Skeletal muscle satellite cell (primary cell): ENCODE data around the gene RBBP6.
A peak's percentile ranks its signal among the peaks of the same experiment; 100 is the strongest.

ENCODE experiments used
- H3K27me3 ChIP-seq: 2 replicates; pipeline ENCODE4 v1.7.0; 2013; ENCODE audit warnings: low read length; ENCODE audit not compliant: control insufficient read depth, insufficient read depth
- H3K36me3 ChIP-seq: 2 replicates; pipeline ENCODE4 v1.7.0; 2013; ENCODE audit warnings: mild to moderate bottlenecking, control low read depth, low read length; ENCODE audit not compliant: insufficient read depth
- H3K4me1 ChIP-seq: 2 replicates; pipeline ENCODE4 v1.7.0; 2013; ENCODE audit warnings: low read length; ENCODE audit not compliant: control insufficient read depth, insufficient read depth
- H3K4me2 ChIP-seq: 2 replicates; pipeline ENCODE4 v1.7.0; 2013; ENCODE audit warnings: mild to moderate bottlenecking, low read length
- H3K4me3 ChIP-seq: 2 replicates; pipeline ENCODE4 v1.7.0; 2013; ENCODE audit warnings: low read length
- H3K9ac ChIP-seq: 2 replicates; pipeline ENCODE4 v1.7.0; 2013; ENCODE audit warnings: mild to moderate bottlenecking, low read depth, low read length, moderate library complexity
- H3K9me3 ChIP-seq: replicated peaks from 2 replicates; pipeline ENCODE4 v1.7.0; 2013; ENCODE audit warnings: mild to moderate bottlenecking, control low read depth, low read length

Gene RBBP6

DNA sequence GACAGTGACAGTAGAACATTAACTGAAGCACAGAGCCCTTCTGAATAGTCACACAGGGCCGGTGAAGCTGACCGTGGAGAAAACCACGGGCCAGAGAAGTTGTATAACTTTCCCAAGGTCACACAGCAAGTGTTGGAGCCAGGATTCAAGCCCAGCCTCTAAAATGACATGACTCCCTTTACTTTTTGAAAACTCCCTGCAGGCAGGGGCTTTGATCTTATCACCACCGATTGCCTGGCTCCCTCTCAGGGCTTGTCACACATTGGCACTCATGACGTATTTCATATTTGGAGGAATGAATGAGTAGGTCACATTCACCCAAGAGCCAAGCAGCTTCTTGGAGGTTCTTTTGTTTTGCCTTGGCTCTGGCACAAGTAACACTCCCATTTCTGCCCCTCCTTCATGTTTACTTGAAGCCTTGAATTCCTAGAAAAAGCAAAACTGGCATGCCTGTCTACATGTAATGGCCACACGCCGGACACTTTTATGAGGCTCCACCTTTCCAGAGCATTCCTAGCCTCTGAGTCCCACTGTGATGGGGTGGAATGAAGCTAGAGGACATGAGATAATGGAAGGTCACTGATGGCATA lies 13.3 kb upstream of the RBBP6 start:
- H3K9me3 ChIP-seq, result no peaks in the 10 kb centered on the region
- peaks cover 9% of the 10 kb centered on the region for H3K4me1 ChIP-seq
- H3K36me3 ChIP-seq, result no peaks in the 10 kb centered on the region
- no peak overlapping the region for H3K9ac ChIP-seq
- no peak overlapping the region for H3K4me3 ChIP-seq
- no peak overlapping the region for H3K4me2 ChIP-seq
- H3K27me3 ChIP-seq, result peaks cover 11% of the 10 kb centered on the region

GRCh38 chr16:24526701-24527495 lies 12.5 kb upstream of the RBBP6 start:
- peaks cover 9% of the 10 kb centered on the region for H3K4me1 ChIP-seq
- H3K9me3 ChIP-seq, result no peaks in the 10 kb centered on the region
- no peak overlapping the region for H3K4me2 ChIP-seq
- H3K9ac ChIP-seq, result no peak overlapping the region
- no peaks in the 10 kb centered on the region for H3K36me3 ChIP-seq
- no peak overlapping the region for H3K4me3 ChIP-seq
- H3K27me3 ChIP-seq, result peaks cover 11% of the 10 kb centered on the region

GRCh38 chr16:24531166-24531565 lies 8.2 kb upstream of the RBBP6 start:
- Histone ChIP-seq H3K36me3 (no peaks in the 10 kb centered on the region), H3K9ac (no peak overlapping the region), H3K4me3 (no peak overlapping the region), H3K9me3 (no peaks in the 10 kb centered on the region), H3K27me3 (no peaks in the 10 kb centered on the region), H3K4me2 (no peak overlapping the region), H3K4me1 (peaks cover 10% of the 10 kb centered on the region)

DNA sequence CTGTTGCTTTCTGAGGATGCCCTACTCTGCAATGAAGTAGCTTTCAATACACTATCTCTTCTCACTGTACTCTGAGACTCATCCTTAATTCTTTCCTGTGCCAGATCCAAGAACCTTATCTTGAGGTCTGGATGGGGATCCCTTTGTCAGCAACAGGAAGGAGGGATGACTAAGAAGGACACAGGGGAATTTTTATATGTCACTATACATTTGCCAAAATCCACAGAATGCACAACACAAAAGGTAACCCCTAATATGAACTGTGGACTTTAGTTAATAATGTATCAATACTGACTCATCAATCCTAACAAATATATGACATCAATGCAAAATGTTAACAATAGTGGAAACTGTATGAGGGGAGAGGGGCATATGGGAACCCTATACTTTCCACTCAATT lies 4.7 kb upstream of the RBBP6 start:
- H3K4me1 ChIP-seq, result peaks cover 9% of the 10 kb centered on the region
- H3K9ac ChIP-seq, result no peak overlapping the region
- no peak overlapping the region for H3K4me2 ChIP-seq
- H3K9me3 ChIP-seq, result no peaks in the 10 kb centered on the region
- H3K27me3 ChIP-seq, result no peaks in the 10 kb centered on the region
- no peaks in the 10 kb centered on the region for H3K36me3 ChIP-seq
- H3K4me3 ChIP-seq, result no peak overlapping the region

DNA sequence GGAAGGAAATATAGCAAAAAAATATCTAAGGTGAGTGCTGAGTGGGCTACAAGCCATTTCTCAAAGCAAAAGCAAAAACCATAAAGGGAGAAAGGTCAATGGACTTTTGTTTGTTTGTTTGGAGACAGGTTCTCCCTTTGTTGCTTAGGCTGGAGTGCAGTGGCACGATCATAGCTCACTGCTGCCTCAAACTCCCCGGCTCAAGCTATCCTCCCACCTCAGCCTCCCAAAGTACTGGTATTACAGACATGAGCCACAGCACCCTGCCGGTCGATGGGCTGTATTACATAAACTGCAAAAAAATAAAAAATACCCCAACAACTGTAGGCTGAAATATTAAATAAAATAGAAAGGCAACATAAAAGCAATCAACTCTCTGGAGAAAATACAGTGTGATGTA lies 3.5 kb upstream of the RBBP6 start:
- H3K4me1 ChIP-seq, result peaks cover 9% of the 10 kb centered on the region
- H3K4me2 ChIP-seq, result no peak overlapping the region
- H3K9me3 ChIP-seq, result no peaks in the 10 kb centered on the region
- H3K36me3 ChIP-seq, result no peaks in the 10 kb centered on the region
- H3K4me3 ChIP-seq, result no peak overlapping the region
- H3K9ac ChIP-seq, result no peak overlapping the region
- H3K27me3 ChIP-seq, result no peaks in the 10 kb centered on the region

- H3K4me3 ChIP-seq, result no peak overlapping the region
- no peaks in the 10 kb centered on the region for H3K9me3 ChIP-seq
- H3K4me2 ChIP-seq, result no peak overlapping the region
- no peak overlapping the region for H3K9ac ChIP-seq
- H3K4me1 ChIP-seq, result peaks cover 9% of the 10 kb centered on the region
- H3K36me3 ChIP-seq, result no peaks in the 10 kb centered on the region
- H3K27me3 ChIP-seq, result no peaks in the 10 kb centered on the region
Measured at GRCh38 chr16:24536671-24537070, 2.7 kb upstream of the RBBP6 start.

DNA sequence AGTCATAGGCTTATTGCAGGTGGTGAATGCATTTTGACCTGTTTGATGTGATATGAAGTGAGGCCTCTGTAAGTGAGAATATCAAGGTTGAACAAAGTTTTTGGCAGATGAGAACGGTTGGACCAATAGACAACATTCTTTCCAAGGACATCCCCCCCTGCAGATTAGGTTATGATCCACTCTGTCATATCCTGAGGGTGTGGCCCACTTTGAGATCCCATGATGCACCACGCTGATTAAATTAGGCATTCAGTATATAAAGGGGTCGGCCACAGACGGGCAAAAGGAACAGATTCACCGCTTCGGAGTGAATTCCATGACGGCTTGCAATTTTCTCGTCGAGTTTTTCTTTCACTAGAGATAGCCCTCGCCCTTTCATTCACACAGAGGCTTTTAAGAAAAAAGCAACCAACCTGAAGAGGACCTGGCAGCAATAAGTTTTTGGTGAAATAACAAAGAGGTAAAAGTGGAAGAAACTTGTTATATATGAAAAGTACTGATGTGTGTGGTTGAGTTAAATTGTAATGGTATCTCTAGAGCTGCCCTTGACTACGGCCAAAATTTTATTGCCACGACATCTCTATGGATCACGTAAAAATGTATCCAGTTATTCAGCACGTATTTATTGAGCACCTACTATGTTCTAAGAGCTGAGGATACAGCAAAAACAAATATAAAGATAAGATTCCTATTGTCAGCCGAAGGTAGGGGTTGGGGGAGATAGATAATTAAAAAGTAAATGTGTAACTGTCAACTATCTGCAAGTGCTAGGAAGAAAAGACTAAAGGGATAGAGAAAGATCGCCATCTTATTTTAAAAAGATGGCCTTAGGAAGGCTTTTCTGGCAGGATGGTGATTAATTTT lies 1.7 kb upstream of the RBBP6 start:
- H3K27me3 ChIP-seq, result no peaks in the 10 kb centered on the region
- peaks cover 9% of the 10 kb centered on the region for H3K4me1 ChIP-seq
- H3K9me3 ChIP-seq, result no peaks in the 10 kb centered on the region
- H3K4me3 ChIP-seq, result no peak overlapping the region
- H3K9ac ChIP-seq, result no peak overlapping the region
- no peak overlapping the region for H3K4me2 ChIP-seq
- H3K36me3 ChIP-seq, result no peaks in the 10 kb centered on the region

DNA sequence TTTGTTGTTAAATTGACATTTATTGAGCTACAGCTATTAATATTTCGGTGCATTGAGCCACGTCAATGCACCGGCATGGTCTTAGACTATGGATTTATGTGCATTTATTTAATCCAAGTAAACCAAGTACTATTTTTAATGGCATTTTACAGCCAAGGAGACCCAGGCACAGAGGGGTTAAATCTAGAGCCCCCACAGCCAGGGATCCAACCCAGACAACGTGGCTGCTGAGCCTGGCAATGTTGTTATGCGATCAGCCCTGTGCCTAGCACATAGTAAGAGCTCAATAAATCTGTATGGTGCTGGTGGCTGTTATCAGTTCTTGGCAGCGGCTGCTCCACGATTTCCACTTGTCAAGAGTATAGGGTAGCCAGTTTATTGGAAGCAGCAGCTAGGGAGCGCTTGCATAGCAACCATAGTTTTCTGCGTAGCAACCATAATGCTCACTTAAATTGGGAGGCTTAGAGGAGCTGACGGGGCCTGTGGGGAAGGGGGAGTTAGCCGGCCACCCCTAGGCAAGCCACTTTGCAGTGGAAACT lies 541 bp upstream of the RBBP6 start:
- H3K27me3 ChIP-seq, result no peaks in the 10 kb centered on the region
- H3K4me1 ChIP-seq, result peaks cover 20% of the 10 kb centered on the region
- peak overlapping the region; percentile 68 for H3K9ac ChIP-seq
- H3K4me3 ChIP-seq, result peak overlapping the region; percentile 77
- no peaks in the 10 kb centered on the region for H3K36me3 ChIP-seq
- H3K4me2 ChIP-seq, result peak overlapping the region; percentile 94
- no peaks in the 10 kb centered on the region for H3K9me3 ChIP-seq

DNA sequence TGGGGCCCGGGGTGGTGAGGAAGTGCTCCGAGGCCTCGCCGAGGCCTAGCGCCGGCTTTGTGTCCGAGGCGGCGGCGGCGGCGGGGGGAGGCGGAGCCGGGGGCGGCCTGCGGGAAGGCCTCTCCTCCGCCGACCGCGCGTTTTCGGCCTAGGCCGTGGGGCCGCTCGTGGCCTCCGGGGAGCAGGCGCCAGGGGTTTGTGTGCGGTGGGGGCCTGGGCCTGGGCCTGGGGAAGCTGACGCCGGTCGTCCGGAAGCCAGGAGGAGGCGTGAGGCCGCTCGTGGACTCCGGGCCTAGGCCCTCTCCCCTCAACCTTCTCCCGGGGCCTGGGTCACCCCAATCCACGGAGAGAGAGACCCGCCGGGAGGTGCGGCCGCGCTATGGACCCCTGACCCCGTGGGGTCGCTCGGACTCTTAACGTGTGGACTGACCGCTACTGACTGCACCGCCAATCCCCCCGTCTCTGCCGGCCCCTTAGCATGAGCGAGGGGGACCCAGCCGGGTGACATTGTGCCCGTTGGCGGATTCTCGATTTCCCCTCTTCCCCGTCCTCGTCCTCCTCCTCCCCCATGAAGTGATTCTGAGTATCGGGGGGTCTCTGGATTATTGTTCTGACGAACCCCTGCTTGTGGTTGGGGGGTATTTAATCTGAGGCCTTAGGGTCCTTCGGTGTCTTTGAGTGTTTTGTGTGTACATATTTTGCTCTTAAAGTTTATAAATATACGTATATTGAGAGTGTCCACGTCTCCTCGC lies 660 bp downstream of the RBBP6 start:
- no peaks in the 10 kb centered on the region for H3K9me3 ChIP-seq
- H3K9ac ChIP-seq, result peak overlapping the region; percentile 100
- no peaks in the 10 kb centered on the region for H3K36me3 ChIP-seq
- H3K4me2 ChIP-seq, result peak overlapping the region; percentile 88
- H3K27me3 ChIP-seq, result no peaks in the 10 kb centered on the region
- H3K4me1 ChIP-seq, result peaks cover 26% of the 10 kb centered on the region
- H3K4me3 ChIP-seq, result peak overlapping the region; percentile 77

GRCh38 chr16:24540602-24541210 lies 1.3 kb downstream of the RBBP6 start:
- H3K9me3 ChIP-seq, result no peaks in the 10 kb centered on the region
- H3K36me3 ChIP-seq, result no peaks in the 10 kb centered on the region
- H3K4me1 ChIP-seq, result peaks cover 26% of the 10 kb centered on the region

More at GRCh38 chr16:24540602-24541210, 1.3 kb downstream of the RBBP6 start:
- Histone ChIP-seq H3K4me2 (peak overlapping the region; percentile 88), H3K4me3 (peak overlapping the region; percentile 77), H3K27me3 (no peaks in the 10 kb centered on the region), H3K9ac (peak overlapping the region; percentile 100)
